H1 (cell line): ENCODE results near the gene KLHDC4. TPM values are rescaled to one million over a fixed set of nuclear protein-coding genes. Genes with fewer than 3 reads are reported as not detected.

Experiments used
- CEBPB ChIP-seq: IDR thresholded peaks from 2 replicates; pipeline ENCODE4 v1.6.1; 2012; ENCODE audit warnings: low read depth, low read length
- KDM5A ChIP-seq: fragments of 200-600 bp; IDR thresholded peaks from 2 replicates; pipeline ENCODE4 v1.7.1; 2012; ENCODE audit warnings: mild to moderate bottlenecking, low read length, inconsistent platforms, mixed read lengths
- PHF8 ChIP-seq: fragments of 200-600 bp; sonication (generic); conservative IDR thresholded peaks from 2 replicates; pipeline ENCODE4 v1.7.1; 2012; ENCODE audit warnings: low read depth, mild to moderate bottlenecking, inconsistent platforms, low read length, moderate library complexity
- RFX5 ChIP-seq: IDR thresholded peaks from 2 replicates; pipeline ENCODE4 v1.6.1; 2011; ENCODE audit warnings: low read depth, low read length, improper control_type of control experiment, borderline replicate concordance
- TEAD4 ChIP-seq: IDR thresholded peaks from 2 replicates; pipeline ENCODE4 v1.6.1; 2012; ENCODE audit warnings: low read depth, low read length, inconsistent platforms, mixed read lengths
- polyA plus RNA-seq, 7 experiments: library from polyadenylated mRNA; depleted of rRNA in 3 of 7; stranded (reverse) in 5 of 7; unstranded in 2 of 7; fragments of >200 nt in 5 of 7; fragments of 200-250 nt in 2 of 7; gene quantifications; 1 replicate in 5 of 7; 2 replicates in 1 of 7; 4 replicates in 1 of 7; pipeline versions ENCODE4 v1.2.1 to v1.2.3, GENCODE V29; 2011 to 2013; ENCODE audit warnings: missing spikeins in 2 of 7, mixed read lengths in 2 of 7
- total RNA-seq: library from RNA; stranded (reverse); fragmentation: NEBNext Ultra II Directional; extraction: Animal tissue kit (Norgen Biotek cat#: 25700); gene quantifications from 2 replicates; pipeline ENCODE4 v1.2.1, GENCODE V29; 2021
- TF ChIP-seq, protein P1 (sequence below): IDR thresholded peaks from 2 replicates; pipeline ENCODE4 v1.6.1; 2011; ENCODE audit warnings: low read depth, mild to moderate bottlenecking, low read length; ENCODE audit not compliant: insufficient read depth
- TF ChIP-seq, protein P2 (sequence below): IDR thresholded peaks from 2 replicates; pipeline ENCODE4 v1.6.1; 2012; ENCODE audit warnings: low read length, inconsistent platforms
- TF ChIP-seq, protein P3 (sequence below): fragments of 300-600 bp; sonication (generic); IDR thresholded peaks from 2 replicates; pipeline ENCODE4 v1.7.1; 2012; ENCODE audit warnings: low read length, moderate library complexity, mild to moderate bottlenecking, inconsistent platforms; ENCODE audit not compliant: insufficient replicate concordance

Gene KLHDC4
- total and polyA plus RNA-seq, 2 of the 8 experiments (the other 6 are each of a cell fraction or from before 2014, with no cell fraction given): 23.7 to 63.9 TPM

DNA sequence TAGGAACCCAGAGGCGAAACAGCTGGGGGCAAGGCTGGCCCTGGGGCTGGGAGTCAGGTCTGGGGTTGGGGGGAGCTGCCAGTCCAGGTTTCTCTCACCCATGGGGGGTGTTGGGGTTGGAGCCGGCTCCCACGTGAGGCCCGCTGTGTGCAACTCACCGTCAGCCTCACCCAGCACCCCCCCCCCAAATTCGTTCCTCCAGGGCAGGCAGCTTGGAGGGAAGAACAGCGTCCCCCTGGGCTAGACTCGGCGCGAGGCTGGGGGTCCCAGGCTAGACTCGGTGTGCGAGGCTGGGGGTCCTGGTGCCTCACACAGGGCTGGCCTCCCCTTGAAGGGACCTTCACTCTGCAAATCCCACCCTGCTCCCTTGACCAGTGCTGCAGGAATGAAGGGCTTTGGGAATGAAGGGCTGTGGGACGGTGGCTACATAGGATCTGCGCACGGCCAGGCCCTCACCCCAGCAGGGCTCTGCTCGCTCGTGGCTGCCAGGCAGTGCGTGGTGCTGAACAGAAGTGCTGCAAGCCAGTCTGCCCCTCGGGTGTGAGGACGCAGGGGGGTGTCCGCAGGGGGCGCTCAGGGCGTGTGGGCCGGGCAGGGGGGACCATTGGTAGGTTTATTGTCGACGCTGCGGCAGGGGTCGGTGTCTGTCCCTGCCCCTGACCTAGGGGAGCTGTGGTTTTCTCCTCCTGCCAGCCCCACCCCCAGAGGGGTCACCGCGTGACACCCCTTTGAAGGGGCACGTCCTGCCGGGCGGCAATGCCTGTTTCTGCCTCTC is 74.7 kb downstream of the KLHDC4 start (continued):
- TF ChIP-seq, protein P1, sequence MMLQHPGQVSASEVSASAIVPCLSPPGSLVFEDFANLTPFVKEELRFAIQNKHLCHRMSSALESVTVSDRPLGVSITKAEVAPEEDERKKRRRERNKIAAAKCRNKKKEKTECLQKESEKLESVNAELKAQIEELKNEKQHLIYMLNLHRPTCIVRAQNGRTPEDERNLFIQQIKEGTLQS: no peak
- no peak for TF ChIP-seq TEAD4
- TF ChIP-seq KDM5A: no peak
- TF ChIP-seq PHF8: no peak
- TF ChIP-seq CEBPB: no peak
- no peak for TF ChIP-seq RFX5
- TF ChIP-seq, protein P2, sequence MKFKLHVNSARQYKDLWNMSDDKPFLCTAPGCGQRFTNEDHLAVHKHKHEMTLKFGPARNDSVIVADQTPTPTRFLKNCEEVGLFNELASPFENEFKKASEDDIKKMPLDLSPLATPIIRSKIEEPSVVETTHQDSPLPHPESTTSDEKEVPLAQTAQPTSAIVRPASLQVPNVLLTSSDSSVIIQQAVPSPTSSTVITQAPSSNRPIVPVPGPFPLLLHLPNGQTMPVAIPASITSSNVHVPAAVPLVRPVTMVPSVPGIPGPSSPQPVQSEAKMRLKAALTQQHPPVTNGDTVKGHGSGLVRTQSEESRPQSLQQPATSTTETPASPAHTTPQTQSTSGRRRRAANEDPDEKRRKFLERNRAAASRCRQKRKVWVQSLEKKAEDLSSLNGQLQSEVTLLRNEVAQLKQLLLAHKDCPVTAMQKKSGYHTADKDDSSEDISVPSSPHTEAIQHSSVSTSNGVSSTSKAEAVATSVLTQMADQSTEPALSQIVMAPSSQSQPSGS: no peak
- TF ChIP-seq, protein P3, sequence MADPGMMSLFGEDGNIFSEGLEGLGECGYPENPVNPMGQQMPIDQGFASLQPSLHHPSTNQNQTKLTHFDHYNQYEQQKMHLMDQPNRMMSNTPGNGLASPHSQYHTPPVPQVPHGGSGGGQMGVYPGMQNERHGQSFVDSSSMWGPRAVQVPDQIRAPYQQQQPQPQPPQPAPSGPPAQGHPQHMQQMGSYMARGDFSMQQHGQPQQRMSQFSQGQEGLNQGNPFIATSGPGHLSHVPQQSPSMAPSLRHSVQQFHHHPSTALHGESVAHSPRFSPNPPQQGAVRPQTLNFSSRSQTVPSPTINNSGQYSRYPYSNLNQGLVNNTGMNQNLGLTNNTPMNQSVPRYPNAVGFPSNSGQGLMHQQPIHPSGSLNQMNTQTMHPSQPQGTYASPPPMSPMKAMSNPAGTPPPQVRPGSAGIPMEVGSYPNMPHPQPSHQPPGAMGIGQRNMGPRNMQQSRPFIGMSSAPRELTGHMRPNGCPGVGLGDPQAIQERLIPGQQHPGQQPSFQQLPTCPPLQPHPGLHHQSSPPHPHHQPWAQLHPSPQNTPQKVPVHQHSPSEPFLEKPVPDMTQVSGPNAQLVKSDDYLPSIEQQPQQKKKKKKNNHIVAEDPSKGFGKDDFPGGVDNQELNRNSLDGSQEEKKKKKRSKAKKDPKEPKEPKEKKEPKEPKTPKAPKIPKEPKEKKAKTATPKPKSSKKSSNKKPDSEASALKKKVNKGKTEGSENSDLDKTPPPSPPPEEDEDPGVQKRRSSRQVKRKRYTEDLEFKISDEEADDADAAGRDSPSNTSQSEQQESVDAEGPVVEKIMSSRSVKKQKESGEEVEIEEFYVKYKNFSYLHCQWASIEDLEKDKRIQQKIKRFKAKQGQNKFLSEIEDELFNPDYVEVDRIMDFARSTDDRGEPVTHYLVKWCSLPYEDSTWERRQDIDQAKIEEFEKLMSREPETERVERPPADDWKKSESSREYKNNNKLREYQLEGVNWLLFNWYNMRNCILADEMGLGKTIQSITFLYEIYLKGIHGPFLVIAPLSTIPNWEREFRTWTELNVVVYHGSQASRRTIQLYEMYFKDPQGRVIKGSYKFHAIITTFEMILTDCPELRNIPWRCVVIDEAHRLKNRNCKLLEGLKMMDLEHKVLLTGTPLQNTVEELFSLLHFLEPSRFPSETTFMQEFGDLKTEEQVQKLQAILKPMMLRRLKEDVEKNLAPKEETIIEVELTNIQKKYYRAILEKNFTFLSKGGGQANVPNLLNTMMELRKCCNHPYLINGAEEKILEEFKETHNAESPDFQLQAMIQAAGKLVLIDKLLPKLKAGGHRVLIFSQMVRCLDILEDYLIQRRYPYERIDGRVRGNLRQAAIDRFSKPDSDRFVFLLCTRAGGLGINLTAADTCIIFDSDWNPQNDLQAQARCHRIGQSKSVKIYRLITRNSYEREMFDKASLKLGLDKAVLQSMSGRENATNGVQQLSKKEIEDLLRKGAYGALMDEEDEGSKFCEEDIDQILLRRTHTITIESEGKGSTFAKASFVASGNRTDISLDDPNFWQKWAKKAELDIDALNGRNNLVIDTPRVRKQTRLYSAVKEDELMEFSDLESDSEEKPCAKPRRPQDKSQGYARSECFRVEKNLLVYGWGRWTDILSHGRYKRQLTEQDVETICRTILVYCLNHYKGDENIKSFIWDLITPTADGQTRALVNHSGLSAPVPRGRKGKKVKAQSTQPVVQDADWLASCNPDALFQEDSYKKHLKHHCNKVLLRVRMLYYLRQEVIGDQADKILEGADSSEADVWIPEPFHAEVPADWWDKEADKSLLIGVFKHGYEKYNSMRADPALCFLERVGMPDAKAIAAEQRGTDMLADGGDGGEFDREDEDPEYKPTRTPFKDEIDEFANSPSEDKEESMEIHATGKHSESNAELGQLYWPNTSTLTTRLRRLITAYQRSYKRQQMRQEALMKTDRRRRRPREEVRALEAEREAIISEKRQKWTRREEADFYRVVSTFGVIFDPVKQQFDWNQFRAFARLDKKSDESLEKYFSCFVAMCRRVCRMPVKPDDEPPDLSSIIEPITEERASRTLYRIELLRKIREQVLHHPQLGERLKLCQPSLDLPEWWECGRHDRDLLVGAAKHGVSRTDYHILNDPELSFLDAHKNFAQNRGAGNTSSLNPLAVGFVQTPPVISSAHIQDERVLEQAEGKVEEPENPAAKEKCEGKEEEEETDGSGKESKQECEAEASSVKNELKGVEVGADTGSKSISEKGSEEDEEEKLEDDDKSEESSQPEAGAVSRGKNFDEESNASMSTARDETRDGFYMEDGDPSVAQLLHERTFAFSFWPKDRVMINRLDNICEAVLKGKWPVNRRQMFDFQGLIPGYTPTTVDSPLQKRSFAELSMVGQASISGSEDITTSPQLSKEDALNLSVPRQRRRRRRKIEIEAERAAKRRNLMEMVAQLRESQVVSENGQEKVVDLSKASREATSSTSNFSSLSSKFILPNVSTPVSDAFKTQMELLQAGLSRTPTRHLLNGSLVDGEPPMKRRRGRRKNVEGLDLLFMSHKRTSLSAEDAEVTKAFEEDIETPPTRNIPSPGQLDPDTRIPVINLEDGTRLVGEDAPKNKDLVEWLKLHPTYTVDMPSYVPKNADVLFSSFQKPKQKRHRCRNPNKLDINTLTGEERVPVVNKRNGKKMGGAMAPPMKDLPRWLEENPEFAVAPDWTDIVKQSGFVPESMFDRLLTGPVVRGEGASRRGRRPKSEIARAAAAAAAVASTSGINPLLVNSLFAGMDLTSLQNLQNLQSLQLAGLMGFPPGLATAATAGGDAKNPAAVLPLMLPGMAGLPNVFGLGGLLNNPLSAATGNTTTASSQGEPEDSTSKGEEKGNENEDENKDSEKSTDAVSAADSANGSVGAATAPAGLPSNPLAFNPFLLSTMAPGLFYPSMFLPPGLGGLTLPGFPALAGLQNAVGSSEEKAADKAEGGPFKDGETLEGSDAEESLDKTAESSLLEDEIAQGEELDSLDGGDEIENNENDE: no peak
